ENCODE results near the gene TMEM163. TPM values are rescaled to one million over a fixed set of nuclear protein-coding genes. Genes with fewer than 3 reads are reported as not detected.

TMEM163 gene
- total RNA-seq, 2 experiments from 2014 or later, result 0.51 TPM; not detected in 1

- intact Hi-C loops (cut with micrococcal nuclease; ENCODE audit: unreplicated experiment), result loop anchor here (10.0 kb wide), 1 partner anchor 305 kb away; no protein-coding TSS in a partner anchor
- ChIA-PET POLR2A (no interaction called here), CTCF (ENCODE audit: unreplicated experiment) (no interaction called here)
- no peak overlapping the region for H2AFZ ChIP-seq (ENCODE audit: low read length)
- no peaks in the 10 kb centered on the region for H3K79me2 ChIP-seq (ENCODE audit: insufficient read depth, low read depth, low read length)
- no peaks in the 10 kb centered on the region for H3K9me3 ChIP-seq (ENCODE audit: low read length)
- H3K4me2 ChIP-seq (ENCODE audit: low read length), result no peak overlapping the region
- no peak for DNase-seq (ENCODE audit: low spot score)
- no peaks in the 10 kb centered on the region for H4K20me1 ChIP-seq (ENCODE audit: insufficient read depth, low read length)
- TF ChIP-seq, protein P1, sequence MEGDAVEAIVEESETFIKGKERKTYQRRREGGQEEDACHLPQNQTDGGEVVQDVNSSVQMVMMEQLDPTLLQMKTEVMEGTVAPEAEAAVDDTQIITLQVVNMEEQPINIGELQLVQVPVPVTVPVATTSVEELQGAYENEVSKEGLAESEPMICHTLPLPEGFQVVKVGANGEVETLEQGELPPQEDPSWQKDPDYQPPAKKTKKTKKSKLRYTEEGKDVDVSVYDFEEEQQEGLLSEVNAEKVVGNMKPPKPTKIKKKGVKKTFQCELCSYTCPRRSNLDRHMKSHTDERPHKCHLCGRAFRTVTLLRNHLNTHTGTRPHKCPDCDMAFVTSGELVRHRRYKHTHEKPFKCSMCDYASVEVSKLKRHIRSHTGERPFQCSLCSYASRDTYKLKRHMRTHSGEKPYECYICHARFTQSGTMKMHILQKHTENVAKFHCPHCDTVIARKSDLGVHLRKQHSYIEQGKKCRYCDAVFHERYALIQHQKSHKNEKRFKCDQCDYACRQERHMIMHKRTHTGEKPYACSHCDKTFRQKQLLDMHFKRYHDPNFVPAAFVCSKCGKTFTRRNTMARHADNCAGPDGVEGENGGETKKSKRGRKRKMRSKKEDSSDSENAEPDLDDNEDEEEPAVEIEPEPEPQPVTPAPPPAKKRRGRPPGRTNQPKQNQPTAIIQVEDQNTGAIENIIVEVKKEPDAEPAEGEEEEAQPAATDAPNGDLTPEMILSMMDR (conservative IDR thresholded peaks at IDR 0.05; ENCODE audit: low read length), result no peak
- no peak for TF ChIP-seq EZH2phosphoT487 (IDR thresholded peaks at IDR 0.05; ENCODE audit: borderline replicate concordance, low read depth, low read length)
- no TSS peak for BruUV-seq (replicated peaks)
- no peak overlapping the region for H3K4me3 ChIP-seq (ENCODE audit: low read depth, low read length, poor library complexity, severe bottlenecking)
- H3K27ac ChIP-seq (ENCODE audit: low read depth, low read length, poor library complexity, severe bottlenecking), result no peak overlapping the region
- H3K4me1 ChIP-seq (ENCODE audit: insufficient read depth, low read length, poor library complexity, severe bottlenecking), result no peaks in the 10 kb centered on the region
- H3K36me3 ChIP-seq (ENCODE audit: insufficient read depth, low read length), result no peaks in the 10 kb centered on the region
- H3K9me2 ChIP-seq (ENCODE audit: insufficient read depth, low read length), result no peaks in the 10 kb centered on the region
These were observed 249.2 kb downstream of the TMEM163 start for GRCh38 chr2:134469516-134470115.

GRCh38 chr2:134468776-134469175 lies 250.0 kb downstream of the TMEM163 start:
- Histone ChIP-seq H2AFZ (ENCODE audit: low read length) (no peak overlapping the region), H3K27ac (ENCODE audit: low read depth, low read length, poor library complexity, severe bottlenecking) (no peak overlapping the region), H3K4me3 (ENCODE audit: low read depth, low read length, poor library complexity, severe bottlenecking) (no peak overlapping the region), H3K9me2 (ENCODE audit: insufficient read depth, low read length) (no peaks in the 10 kb centered on the region), H3K36me3 (ENCODE audit: insufficient read depth, low read length) (no peaks in the 10 kb centered on the region), H4K20me1 (ENCODE audit: insufficient read depth, low read length) (no peaks in the 10 kb centered on the region), H3K79me2 (ENCODE audit: insufficient read depth, low read depth, low read length) (no peaks in the 10 kb centered on the region), H3K4me2 (ENCODE audit: low read length) (no peak overlapping the region), H3K4me1 (ENCODE audit: insufficient read depth, low read length, poor library complexity, severe bottlenecking) (no peaks in the 10 kb centered on the region), H3K9me3 (ENCODE audit: low read length) (no peaks in the 10 kb centered on the region)
- ChIA-PET CTCF (ENCODE audit: unreplicated experiment) (no interaction called here), POLR2A (no interaction called here)
- no peak for DNase-seq (ENCODE audit: low spot score)
- no TSS peak for BruUV-seq (replicated peaks)
- intact Hi-C loops (cut with micrococcal nuclease; ENCODE audit: unreplicated experiment), result loop anchor here (10.0 kb wide), 1 partner anchor 306 kb away; no protein-coding TSS in a partner anchor
- TF ChIP-seq EZH2phosphoT487 (IDR thresholded peaks at IDR 0.05; ENCODE audit: borderline replicate concordance, low read depth, low read length), result no peak

- DNase-seq (ENCODE audit: low spot score), result no peak
These were observed 250.6 kb downstream of the TMEM163 start for GRCh38 chr2:134468164-134468563.

More at GRCh38 chr2:134468164-134468563, 250.6 kb downstream of the TMEM163 start:
- no peak overlapping the region for H3K4me3 ChIP-seq (ENCODE audit: low read depth, low read length, poor library complexity, severe bottlenecking)
- H2AFZ ChIP-seq (ENCODE audit: low read length), result no peak overlapping the region
- ChIA-PET CTCF (ENCODE audit: unreplicated experiment) (no interaction called here), POLR2A (interaction anchor here (0.5 kb wide), 1 partner anchor 285 kb away, joined by 3 read pairs; no protein-coding TSS in a partner anchor)
- H4K20me1 ChIP-seq (ENCODE audit: insufficient read depth, low read length), result no peaks in the 10 kb centered on the region
- no peaks in the 10 kb centered on the region for H3K9me3 ChIP-seq (ENCODE audit: low read length)
- no peaks in the 10 kb centered on the region for H3K9me2 ChIP-seq (ENCODE audit: insufficient read depth, low read length)
- no peaks in the 10 kb centered on the region for H3K36me3 ChIP-seq (ENCODE audit: insufficient read depth, low read length)
- TF ChIP-seq, protein P1 (conservative IDR thresholded peaks at IDR 0.05; ENCODE audit: low read length), result no peak
- TF ChIP-seq EZH2phosphoT487 (IDR thresholded peaks at IDR 0.05; ENCODE audit: borderline replicate concordance, low read depth, low read length), result no peak
- H3K4me1 ChIP-seq (ENCODE audit: insufficient read depth, low read length, poor library complexity, severe bottlenecking), result no peaks in the 10 kb centered on the region
- no TSS peak for BruUV-seq (replicated peaks)
- H3K4me2 ChIP-seq (ENCODE audit: low read length), result no peak overlapping the region
- intact Hi-C loops (cut with micrococcal nuclease; ENCODE audit: unreplicated experiment), result loop anchor here (10.0 kb wide), 1 partner anchor 307 kb away; no protein-coding TSS in a partner anchor
- H3K27ac ChIP-seq (ENCODE audit: low read depth, low read length, poor library complexity, severe bottlenecking), result no peak overlapping the region
- H3K79me2 ChIP-seq (ENCODE audit: insufficient read depth, low read depth, low read length), result no peaks in the 10 kb centered on the region

Data from OCI-LY7 (cell line).